Measurements from ENCODE around the gene RAB24.

The RAB24 gene

DNA sequence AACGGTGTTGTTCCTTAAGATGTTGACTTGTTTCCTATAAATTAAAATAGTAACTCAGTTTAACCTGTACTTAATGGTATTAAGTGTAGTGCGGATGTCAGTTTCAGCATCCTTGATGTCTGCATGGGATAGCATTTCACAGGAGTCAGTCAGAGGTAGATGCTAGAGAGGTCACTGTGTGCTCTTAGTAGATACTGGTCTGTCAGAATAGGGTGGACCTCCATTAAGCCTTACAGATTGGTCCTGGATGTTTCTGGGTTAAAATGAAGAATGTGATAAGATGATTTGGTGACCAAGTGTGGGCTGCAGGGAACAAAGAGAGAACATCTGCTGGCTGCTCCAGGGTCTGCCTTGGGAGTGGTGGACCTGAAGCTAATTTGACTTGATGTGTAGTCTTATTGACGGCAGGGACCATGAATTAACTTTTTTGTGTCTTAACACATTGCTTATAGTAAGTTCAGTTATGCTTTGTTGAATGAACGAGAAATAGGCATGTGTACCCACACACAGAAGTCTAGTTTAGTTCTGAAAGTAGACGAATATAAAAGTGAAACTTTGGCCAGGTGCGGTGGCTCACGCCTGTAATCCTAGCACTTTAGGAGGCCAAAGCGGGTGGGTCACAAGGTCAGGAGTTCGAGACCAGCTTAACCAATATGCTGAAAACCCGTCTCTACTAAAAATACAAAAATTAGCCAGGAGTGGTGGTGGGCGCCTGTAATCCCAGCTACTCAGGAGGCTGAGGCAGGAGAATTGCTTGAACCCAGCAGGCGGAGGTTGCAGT is 12.5 kb downstream of the RAB24 start:
- TF ChIP-seq, protein P1, sequence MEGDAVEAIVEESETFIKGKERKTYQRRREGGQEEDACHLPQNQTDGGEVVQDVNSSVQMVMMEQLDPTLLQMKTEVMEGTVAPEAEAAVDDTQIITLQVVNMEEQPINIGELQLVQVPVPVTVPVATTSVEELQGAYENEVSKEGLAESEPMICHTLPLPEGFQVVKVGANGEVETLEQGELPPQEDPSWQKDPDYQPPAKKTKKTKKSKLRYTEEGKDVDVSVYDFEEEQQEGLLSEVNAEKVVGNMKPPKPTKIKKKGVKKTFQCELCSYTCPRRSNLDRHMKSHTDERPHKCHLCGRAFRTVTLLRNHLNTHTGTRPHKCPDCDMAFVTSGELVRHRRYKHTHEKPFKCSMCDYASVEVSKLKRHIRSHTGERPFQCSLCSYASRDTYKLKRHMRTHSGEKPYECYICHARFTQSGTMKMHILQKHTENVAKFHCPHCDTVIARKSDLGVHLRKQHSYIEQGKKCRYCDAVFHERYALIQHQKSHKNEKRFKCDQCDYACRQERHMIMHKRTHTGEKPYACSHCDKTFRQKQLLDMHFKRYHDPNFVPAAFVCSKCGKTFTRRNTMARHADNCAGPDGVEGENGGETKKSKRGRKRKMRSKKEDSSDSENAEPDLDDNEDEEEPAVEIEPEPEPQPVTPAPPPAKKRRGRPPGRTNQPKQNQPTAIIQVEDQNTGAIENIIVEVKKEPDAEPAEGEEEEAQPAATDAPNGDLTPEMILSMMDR (conservative IDR thresholded peaks at IDR 0.05; ENCODE audit: low read depth, low read length): no peak
- no peak for DNase-seq (ENCODE audit: low read depth)
- no peak overlapping the region for H3K4me3 ChIP-seq (ENCODE audit: low read length)

DNA sequence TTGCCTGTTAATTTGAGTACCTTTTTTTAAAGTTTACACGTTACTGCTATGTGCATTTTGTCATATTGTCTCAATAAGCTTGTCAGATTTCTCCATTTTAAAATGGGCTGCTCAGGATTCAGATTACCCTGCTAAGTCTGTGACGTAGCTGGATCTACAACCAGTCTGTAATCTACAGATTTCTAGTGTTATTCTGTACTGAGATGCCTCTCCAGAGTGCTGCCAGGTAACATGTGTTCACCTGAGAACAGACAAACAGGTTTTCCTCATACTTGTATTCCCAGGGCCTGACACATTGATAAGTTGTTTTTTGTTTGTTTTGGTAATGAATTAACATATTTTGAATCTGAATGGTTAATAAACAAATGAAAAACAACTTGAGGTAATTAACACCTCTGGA is 15.3 kb downstream of the RAB24 start:
- DNase-seq (ENCODE audit: low read depth): no peak
- TF ChIP-seq, protein P1 (conservative IDR thresholded peaks at IDR 0.05; ENCODE audit: low read depth, low read length): no peak
- H3K4me3 ChIP-seq (ENCODE audit: low read length): no peak overlapping the region

DNA sequence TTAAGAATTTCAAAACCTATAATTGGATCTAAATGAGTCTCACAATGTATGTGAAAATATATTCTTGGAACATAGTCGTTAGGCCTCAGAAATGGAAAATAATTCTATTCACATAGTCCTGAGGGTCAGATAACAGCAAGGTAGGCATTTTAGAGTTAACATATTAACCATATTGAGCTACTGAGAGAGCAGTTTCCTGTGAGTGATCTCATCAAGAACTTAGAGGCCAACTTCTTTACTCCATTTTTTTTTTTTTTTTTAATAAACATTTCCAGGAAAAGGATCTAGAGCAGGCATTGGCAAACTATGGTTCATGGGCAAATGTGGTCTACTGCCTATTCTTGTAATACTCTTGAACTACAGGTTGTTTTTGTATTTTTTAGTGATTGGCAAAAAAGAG is 26.6 kb downstream of the RAB24 start:
- DNase-seq (ENCODE audit: low read depth): no peak
- H3K4me3 ChIP-seq (ENCODE audit: low read length): no peak overlapping the region
- TF ChIP-seq, protein P1 (conservative IDR thresholded peaks at IDR 0.05; ENCODE audit: low read depth, low read length): no peak

DNA sequence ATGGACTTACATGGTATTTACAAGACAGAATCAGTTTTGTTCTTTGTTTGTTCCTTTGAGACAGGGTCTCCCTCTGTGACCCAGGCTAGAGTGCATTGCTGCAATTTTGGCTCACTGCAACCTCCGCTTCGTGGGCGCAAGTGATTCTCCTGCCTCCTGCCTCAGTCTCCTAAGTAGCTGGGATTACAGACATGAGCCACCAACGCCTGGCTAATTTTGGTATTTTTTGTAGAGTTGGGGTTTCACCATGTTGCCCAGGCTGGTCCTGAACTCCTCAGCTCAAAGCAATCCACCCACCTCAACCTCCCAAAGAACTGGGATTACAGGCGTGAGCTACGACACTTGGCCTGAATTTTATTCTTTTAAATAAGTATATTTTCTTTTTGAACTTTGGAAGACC is 27.6 kb downstream of the RAB24 start:
- TF ChIP-seq, protein P1 (conservative IDR thresholded peaks at IDR 0.05; ENCODE audit: low read depth, low read length): no peak
- no peak overlapping the region for H3K4me3 ChIP-seq (ENCODE audit: low read length)
- DNase-seq (ENCODE audit: low read depth): no peak

DNA sequence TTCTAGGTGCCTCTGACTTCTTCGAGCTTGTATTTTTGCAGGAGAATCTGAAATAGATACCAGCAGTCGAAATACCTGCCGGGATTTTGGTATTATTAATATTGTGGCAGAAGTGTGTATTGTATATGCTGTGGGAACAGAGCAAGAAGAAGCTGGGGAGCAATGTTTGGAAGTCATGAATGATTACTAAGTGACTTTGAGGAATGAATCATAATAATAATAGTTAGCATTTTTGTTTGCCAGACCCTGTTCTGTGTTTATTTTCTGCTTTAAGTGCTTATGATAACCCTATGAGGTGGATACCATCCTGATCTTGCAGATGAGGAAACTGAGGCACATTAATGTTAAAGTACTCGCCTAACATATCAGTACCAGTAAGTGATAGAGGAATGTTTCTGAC is 32.4 kb downstream of the RAB24 start:
- no peak overlapping the region for H3K4me3 ChIP-seq (ENCODE audit: low read length)
- TF ChIP-seq, protein P1 (conservative IDR thresholded peaks at IDR 0.05; ENCODE audit: low read depth, low read length): no peak
- no peak for DNase-seq (ENCODE audit: low read depth)

DNA sequence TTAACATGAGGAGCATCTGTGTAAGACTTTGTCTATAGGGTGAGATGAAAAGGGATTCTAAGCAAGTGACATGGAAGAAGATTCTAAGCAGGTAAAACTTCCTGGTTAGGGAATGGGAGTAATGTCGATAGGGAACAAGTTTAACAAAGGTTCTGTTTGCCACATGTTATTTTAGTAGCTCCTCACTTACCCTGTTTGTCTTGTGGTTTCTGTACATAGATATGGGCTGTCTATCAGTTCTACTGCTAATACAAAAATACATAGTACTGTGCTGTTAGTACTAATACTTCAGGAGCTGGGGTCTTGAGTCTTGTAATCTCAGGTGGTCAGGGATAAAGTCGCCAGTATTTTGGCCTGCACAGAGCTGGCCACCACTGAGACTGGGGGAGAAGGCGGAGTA is 32.9 kb downstream of the RAB24 start:
- DNase-seq (ENCODE audit: low read depth): no peak
- TF ChIP-seq, protein P1 (conservative IDR thresholded peaks at IDR 0.05; ENCODE audit: low read depth, low read length): no peak
- no peak overlapping the region for H3K4me3 ChIP-seq (ENCODE audit: low read length)

DNA sequence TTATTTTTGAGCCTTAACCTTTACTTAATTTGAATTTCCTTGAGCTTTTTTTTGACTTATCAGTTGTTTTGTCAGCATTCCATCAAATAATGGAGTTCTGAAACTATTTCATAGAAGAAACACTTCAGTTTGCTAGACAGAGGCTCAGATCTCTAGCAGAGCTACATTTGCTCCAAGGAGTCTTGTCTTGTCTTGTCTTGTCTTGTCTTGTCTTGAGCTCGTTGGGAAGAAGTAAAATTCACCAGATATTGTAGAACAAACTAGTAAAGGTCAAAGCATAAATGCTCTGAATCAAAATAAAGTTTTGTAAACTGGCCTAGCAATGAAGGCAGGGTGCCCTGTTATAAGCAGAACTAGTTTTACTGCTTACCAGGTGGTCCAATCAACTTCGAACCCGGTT is 33.5 kb downstream of the RAB24 start:
- DNase-seq (ENCODE audit: low read depth): no peak
- H3K4me3 ChIP-seq (ENCODE audit: low read length): no peak overlapping the region
- TF ChIP-seq, protein P1 (conservative IDR thresholded peaks at IDR 0.05; ENCODE audit: low read depth, low read length): no peak
